Esophagus muscularis mucosa (tissue), 4 donors: ENCODE results near the gene SEMA6A. TPM values are rescaled to one million over a fixed set of nuclear protein-coding genes. Genes with fewer than 3 reads are reported as not detected.

Experiments
- DNase-seq: peaks from one replicate; pipeline ENCODE4 v3.0.0-alpha.2; 2017; ENCODE audit errors: extremely low spot score
- H3K27ac ChIP-seq, 4 donors: fragments of 200-600 bp; sonication (generic); replicated peaks in 1 of 4; 1 replicate in 3 of 4; 2 replicates in 1 of 4; pipeline ENCODE4 v1.5.1; 2016 to 2019; ENCODE audit warnings: mild to moderate bottlenecking in 1 of 4
- H3K27me3 ChIP-seq, 4 donors: fragments of 200-600 bp; sonication (generic); one replicate each; pipeline versions ENCODE4 v1.5.1 to v1.6.0; 2016 to 2019
- H3K36me3 ChIP-seq, 4 donors: fragments of 200-600 bp; sonication (generic); one replicate each; pipeline ENCODE4 v1.5.1; 2016 to 2019
- H3K4me1 ChIP-seq, 4 donors: fragments of 200-600 bp; sonication (generic); one replicate each; pipeline ENCODE4 v1.5.1; 2016 to 2019
- H3K4me3 ChIP-seq, 4 donors: fragments of 200-600 bp; sonication (generic); 1 replicate in 2 of 4; 2 replicates in 2 of 4; pipeline ENCODE4 v1.5.1; 2016 to 2019; ENCODE audit warnings: mild to moderate bottlenecking in 4 of 4, moderate library complexity in 1 of 4
- H3K9me3 ChIP-seq, 4 donors: fragments of 200-600 bp; sonication (generic); 1 replicate in 3 of 4; 2 replicates in 1 of 4; pipeline ENCODE4 v1.5.1; 2016 to 2019
- CTCF ChIP-seq, 3 experiments: fragments of 200-600 bp in 2 of 3; fragments of 450-650 bp in 1 of 3; sonication (generic) in 2 of 3; IDR thresholded peaks; one replicate each; pipeline ENCODE4 v1.5.1; 2017 to 2019; ENCODE audit warnings: antibody characterized with exemption in 3 of 3, mild to moderate bottlenecking in 2 of 3, moderate library complexity in 1 of 3
- EP300 ChIP-seq: sonication (generic); formaldehyde crosslinking; IDR thresholded peaks from one replicate; pipeline ENCODE4 v1.6.1; 2017; ENCODE audit warnings: antibody characterized with exemption
- POLR2A ChIP-seq: fragments of 450-650 bp; IDR thresholded peaks from one replicate; pipeline ENCODE4 v1.6.1; 2017; ENCODE audit warnings: antibody characterized with exemption, moderate library complexity, mild to moderate bottlenecking, low read depth
- POLR2AphosphoS5 ChIP-seq, 2 donors: sonication (generic); formaldehyde crosslinking; IDR thresholded peaks; one replicate each; pipeline ENCODE4 v1.6.1; 2017; ENCODE audit warnings: antibody characterized with exemption in 2 of 2
- WGBS: methylation state at CpG from one replicate; pipeline ENCODE4 v1.1.5; 2018; 5-methylcytosine and 5-hydroxymethylcytosine counted together
- intact Hi-C: fragments of 100-400 bp; cut with DNase I; formaldehyde crosslinking; loops from one replicate; pipeline ENCODE4 v1.15.1; 2023
- total RNA-seq, 4 donors: library from RNA; depleted of rRNA; stranded (reverse); fragments of >200 nt; gene quantifications; one replicate each; pipeline versions ENCODE4 v1.1.0 to v1.2.1, GENCODE V29; 2016

SEMA6A gene
- total RNA-seq, 4 donors from 2014 or later: 10.9 to 20.9 (median 14.3) TPM

DNA sequence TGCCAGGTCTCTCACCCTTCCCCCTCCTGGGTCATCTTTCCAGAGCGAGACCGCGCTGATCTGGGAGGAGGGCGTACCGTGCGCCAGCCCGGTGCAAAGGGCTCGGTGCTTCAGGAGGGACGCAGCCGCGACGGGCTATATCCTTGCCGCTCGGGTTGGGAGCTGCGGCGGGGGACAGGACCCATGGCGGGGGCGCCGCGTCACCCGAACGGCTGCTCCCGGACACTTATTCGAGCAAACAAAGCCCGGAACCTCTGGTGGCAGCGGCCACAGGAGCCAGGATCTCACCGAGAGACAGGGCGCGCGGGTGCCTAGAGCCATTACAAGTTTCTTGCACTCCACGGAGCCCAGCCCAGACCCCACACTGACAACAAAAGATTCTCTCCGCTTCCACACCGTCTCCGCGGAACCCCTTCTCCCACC, 1.3 kb downstream of the SEMA6A start:
- under 1% methylated on average over 35 of the region's 35 CpGs for WGBS
- no peak for TF ChIP-seq POLR2AphosphoS5 (IDR thresholded peaks at IDR 0.05)
- no peak for TF ChIP-seq POLR2A
- TF ChIP-seq EP300: no peak
- H3K27ac ChIP-seq: peak overlapping the region; percentile 73 to 83 (median 76)

GRCh38 chr5:116572350-116573278, 2.0 kb downstream of the SEMA6A start:
- H3K27ac ChIP-seq: peak overlapping the region; percentile 73 to 83 (median 76)

More for the DNA sequence above, 1.3 kb downstream of the SEMA6A start:
- no peaks in the 10 kb centered on the region for H3K36me3 ChIP-seq
- no peaks in the 10 kb centered on the region for H3K9me3 ChIP-seq
- peaks cover 24 to 50% (median 47%) of the 10 kb centered on the region in 4 donors for H3K4me1 ChIP-seq
- H3K27me3 ChIP-seq: peaks cover 0 to 42% (median 0%) of the 10 kb centered on the region in 4 donors
- no peak for DNase-seq
- H3K4me3 ChIP-seq: peak overlapping the region; percentile 60 to 82 (median 76)
- intact Hi-C loops: loop anchor here (5.0 to 10.0 kb wide), 2 partner anchors 436 to 882 kb away; no protein-coding TSS in a partner anchor

GRCh38 chr5:116571568-116572349, 2.9 kb downstream of the SEMA6A start:
- intact Hi-C loops: loop anchor here (5.0 to 10.0 kb wide), 2 partner anchors 434 to 883 kb away; no protein-coding TSS in a partner anchor
- peak overlapping the region in 3 of 4 donors; percentile 76 to 83 (median 77) for H3K27ac ChIP-seq

More at GRCh38 chr5:116572350-116573278, 2.0 kb downstream of the SEMA6A start:
- 3% methylated on average over 37 of the region's 54 CpGs for WGBS
- H3K36me3 ChIP-seq: no peaks in the 10 kb centered on the region
- H3K27me3 ChIP-seq: peaks cover 0 to 42% (median 0%) of the 10 kb centered on the region in 4 donors
- H3K4me3 ChIP-seq: peak overlapping the region; percentile 60 to 82 (median 76)
- no peak for DNase-seq
- intact Hi-C loops: loop anchor here (5.0 to 10.0 kb wide), 2 partner anchors 435 to 882 kb away; no protein-coding TSS in a partner anchor
- H3K9me3 ChIP-seq: no peaks in the 10 kb centered on the region
- peaks cover 24 to 50% (median 47%) of the 10 kb centered on the region in 4 donors for H3K4me1 ChIP-seq
- TF ChIP-seq CTCF (IDR thresholded peaks at IDR 0.05) (no peak), POLR2AphosphoS5 (IDR thresholded peaks at IDR 0.05) (peak in 1 of 2 donors; percentile 30)

GRCh38 chr5:116569999-116570398, 4.6 kb downstream of the SEMA6A start:
- Histone ChIP-seq H3K27me3 (peaks cover 0 to 42% (median 0%) of the 10 kb centered on the region in 4 donors), H3K36me3 (no peaks in the 10 kb centered on the region), H3K9me3 (no peaks in the 10 kb centered on the region), H3K4me1 (peaks cover 14 to 34% (median 33%) of the 10 kb centered on the region in 4 donors), H3K27ac (no peak overlapping the region), H3K4me3 (no peak overlapping the region)
- 90% methylated on average over 4 of the region's 4 CpGs for WGBS
- no peak for DNase-seq
- TF ChIP-seq CTCF (IDR thresholded peaks at IDR 0.05) (no peak), POLR2AphosphoS5 (IDR thresholded peaks at IDR 0.05) (no peak), POLR2A (no peak), EP300 (no peak)
- intact Hi-C loops: loop anchor here (5.0 to 10.0 kb wide), 2 partner anchors 433 to 885 kb away; no protein-coding TSS in a partner anchor

More at GRCh38 chr5:116571568-116572349, 2.9 kb downstream of the SEMA6A start:
- Histone ChIP-seq H3K4me3 (peak overlapping the region; percentile 60 to 82 (median 76)), H3K36me3 (no peaks in the 10 kb centered on the region), H3K9me3 (no peaks in the 10 kb centered on the region), H3K27me3 (peaks cover 0 to 42% (median 0%) of the 10 kb centered on the region in 4 donors), H3K4me1 (peaks cover 24 to 50% (median 47%) of the 10 kb centered on the region in 4 donors)
- DNase-seq: no peak
- TF ChIP-seq POLR2A: no peak
- TF ChIP-seq CTCF (IDR thresholded peaks at IDR 0.05): no peak
- no peak for TF ChIP-seq POLR2AphosphoS5 (IDR thresholded peaks at IDR 0.05)
- TF ChIP-seq EP300: no peak
- 36% methylated on average over 17 of the region's 17 CpGs for WGBS
